ENCODE results near the gene CENPQ. TPM values are rescaled to one million over a fixed set of nuclear protein-coding genes. Genes with fewer than 3 reads are reported as not detected.

CENPQ gene
- total RNA-seq, 1 donor from 2014 or later = 3.8 TPM

DNA sequence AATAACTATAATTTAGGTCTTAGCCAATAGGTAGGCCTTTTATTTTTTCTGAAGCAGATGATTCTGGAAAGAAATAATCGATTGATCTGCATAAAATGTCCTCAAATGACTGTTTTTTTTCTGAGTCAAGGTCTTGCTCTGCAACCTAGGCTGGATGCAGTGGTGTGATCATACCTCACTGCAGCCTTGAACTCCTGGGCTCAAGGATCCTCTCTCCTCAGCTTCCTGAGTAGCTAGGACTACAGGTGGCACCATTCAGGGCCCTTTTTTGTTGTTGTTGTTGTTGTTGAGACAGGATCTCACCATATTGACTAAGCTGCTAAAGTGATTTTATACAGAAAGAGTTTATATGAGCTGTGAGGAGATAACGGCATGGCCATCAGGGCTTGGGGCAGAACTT, 54.7 kb downstream of the CENPQ start:
- ATAC-seq (no peak), DNase-seq (no peak)
- Histone ChIP-seq H3K27ac (no peak overlapping the region), H3K9me3 (no peaks in the 10 kb centered on the region), H3K4me1 (no peaks in the 10 kb centered on the region), H3K4me3 (no peak overlapping the region), H3K36me3 (no peaks in the 10 kb centered on the region), H3K27me3 (no peaks in the 10 kb centered on the region)
- TF ChIP-seq, protein P1, sequence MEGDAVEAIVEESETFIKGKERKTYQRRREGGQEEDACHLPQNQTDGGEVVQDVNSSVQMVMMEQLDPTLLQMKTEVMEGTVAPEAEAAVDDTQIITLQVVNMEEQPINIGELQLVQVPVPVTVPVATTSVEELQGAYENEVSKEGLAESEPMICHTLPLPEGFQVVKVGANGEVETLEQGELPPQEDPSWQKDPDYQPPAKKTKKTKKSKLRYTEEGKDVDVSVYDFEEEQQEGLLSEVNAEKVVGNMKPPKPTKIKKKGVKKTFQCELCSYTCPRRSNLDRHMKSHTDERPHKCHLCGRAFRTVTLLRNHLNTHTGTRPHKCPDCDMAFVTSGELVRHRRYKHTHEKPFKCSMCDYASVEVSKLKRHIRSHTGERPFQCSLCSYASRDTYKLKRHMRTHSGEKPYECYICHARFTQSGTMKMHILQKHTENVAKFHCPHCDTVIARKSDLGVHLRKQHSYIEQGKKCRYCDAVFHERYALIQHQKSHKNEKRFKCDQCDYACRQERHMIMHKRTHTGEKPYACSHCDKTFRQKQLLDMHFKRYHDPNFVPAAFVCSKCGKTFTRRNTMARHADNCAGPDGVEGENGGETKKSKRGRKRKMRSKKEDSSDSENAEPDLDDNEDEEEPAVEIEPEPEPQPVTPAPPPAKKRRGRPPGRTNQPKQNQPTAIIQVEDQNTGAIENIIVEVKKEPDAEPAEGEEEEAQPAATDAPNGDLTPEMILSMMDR (IDR thresholded peaks at IDR 0.05) = no peak
- intact Hi-C loops (cut with DNase I) = no loop called here

DNA sequence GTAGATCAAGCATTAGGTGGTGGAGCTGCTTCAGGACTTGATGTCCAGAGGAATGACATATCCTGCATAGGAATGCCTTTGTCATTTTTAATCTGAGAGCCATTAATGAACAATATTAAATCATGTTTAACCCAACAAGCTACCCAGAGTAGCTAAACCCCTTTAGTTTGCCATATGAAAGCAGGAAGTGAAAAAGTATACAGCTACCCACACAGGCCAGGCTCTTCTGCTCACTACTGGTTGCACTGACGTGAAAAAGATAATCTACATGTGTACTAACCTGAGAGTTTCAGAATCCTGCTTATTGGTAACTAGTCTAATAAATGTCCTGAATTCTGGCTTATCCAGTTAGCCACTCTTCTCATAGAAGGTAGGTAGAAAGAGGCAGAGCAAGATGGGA, 56.5 kb downstream of the CENPQ start:
- DNase-seq (no peak), ATAC-seq (no peak)
- TF ChIP-seq, protein P1 (IDR thresholded peaks at IDR 0.05) = no peak
- H3K36me3 ChIP-seq = no peaks in the 10 kb centered on the region
- no peak overlapping the region for H3K27ac ChIP-seq
- H3K4me3 ChIP-seq = no peak overlapping the region
- H3K27me3 ChIP-seq = no peaks in the 10 kb centered on the region
- intact Hi-C loops (cut with DNase I) = no loop called here
- H3K9me3 ChIP-seq = no peaks in the 10 kb centered on the region
- H3K4me1 ChIP-seq = no peaks in the 10 kb centered on the region

DNA sequence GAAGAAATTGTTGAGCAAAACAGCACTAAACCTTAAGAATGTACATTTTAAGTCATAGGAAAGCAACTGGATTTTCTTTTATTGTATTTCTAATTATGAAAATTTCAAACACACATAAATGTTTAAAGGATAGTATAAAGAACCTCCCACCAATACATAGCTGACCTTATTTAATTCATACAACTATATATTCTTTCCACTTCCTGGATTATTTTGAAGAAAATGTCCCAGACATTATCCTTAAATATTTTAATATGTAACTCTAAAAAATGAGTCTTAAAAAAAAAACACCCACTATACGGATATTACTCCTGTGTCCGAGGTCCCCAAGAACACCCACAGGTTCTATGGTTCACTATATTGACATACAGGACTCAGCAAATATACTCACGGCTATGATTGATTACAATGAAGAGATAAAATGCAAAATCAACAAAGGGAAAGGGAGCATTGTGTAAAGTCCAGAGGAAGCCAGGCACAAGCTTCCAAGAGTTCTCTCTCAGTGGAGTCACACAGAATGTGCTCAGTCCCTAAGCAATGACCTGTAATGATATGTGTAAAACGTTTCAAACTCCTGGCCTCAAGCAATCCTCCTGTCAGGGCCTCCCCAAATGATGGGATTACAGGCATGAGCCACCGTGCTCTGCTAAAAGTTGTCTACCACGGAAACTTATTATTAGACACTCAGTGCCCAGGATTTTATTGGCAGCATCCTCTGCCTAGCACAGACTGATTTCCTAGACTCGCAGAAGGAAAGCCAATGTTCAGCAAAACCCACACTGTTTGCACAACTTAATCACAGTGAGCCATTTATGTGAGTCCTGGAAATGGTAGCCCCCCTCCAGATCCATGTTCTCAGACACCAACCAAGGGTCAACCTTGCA, 59.8 kb downstream of the CENPQ start:
- Histone ChIP-seq H3K36me3 (no peaks in the 10 kb centered on the region), H3K4me1 (no peaks in the 10 kb centered on the region), H3K27ac (no peak overlapping the region), H3K9me3 (no peaks in the 10 kb centered on the region), H3K27me3 (no peaks in the 10 kb centered on the region), H3K4me3 (no peak overlapping the region)
- intact Hi-C loops (cut with DNase I) = no loop called here
- DNase-seq (no peak), ATAC-seq (no peak)
- TF ChIP-seq, protein P1 (IDR thresholded peaks at IDR 0.05) = no peak

DNA sequence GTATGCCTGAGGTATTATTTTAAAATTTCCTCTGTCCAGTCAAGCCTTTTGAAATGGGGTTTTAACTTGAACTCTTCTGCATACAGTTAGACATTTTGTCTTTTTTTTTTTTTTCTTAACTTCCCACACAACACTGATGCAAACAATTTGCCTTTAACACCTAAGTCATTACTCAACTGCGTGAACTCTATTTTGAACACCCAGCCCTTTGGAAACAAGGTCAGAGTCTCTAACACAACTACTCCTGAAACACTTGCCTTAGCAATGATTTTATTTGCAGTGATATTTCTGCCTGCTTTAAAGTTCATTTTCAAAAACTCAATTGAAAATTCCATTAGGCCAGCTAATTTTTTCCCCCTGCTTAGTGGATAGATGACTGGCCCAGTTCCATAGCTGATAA, 60.7 kb downstream of the CENPQ start:
- no peak overlapping the region for H3K27ac ChIP-seq
- no peaks in the 10 kb centered on the region for H3K4me1 ChIP-seq
- DNase-seq (no peak), ATAC-seq (no peak)
- H3K9me3 ChIP-seq = no peaks in the 10 kb centered on the region
- intact Hi-C loops (cut with DNase I) = no loop called here
- TF ChIP-seq, protein P1 (IDR thresholded peaks at IDR 0.05) = no peak
- no peaks in the 10 kb centered on the region for H3K36me3 ChIP-seq
- no peak overlapping the region for H3K4me3 ChIP-seq
- no peaks in the 10 kb centered on the region for H3K27me3 ChIP-seq

DNA sequence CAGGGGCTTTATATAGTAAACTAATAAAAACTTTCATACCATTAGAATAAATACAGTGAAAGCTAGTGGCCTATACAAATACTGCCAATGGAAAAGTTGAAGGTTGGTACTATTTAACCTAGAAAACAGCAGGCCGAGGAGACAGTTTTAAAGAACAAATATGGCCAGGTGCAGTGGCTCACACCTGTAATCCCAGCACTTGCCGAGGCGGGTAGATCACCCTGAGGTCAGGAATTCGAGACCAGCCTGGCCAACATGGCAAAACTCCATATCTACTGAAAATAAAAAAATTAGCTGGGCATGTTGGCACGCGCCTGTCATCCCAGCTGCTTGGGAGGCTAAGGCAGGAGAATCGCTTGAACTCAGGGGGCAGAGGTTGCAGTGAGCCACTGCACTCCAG, 61.4 kb downstream of the CENPQ start:
- Histone ChIP-seq H3K27ac (no peak overlapping the region), H3K27me3 (no peaks in the 10 kb centered on the region), H3K4me3 (no peak overlapping the region), H3K4me1 (no peaks in the 10 kb centered on the region), H3K36me3 (no peaks in the 10 kb centered on the region), H3K9me3 (no peaks in the 10 kb centered on the region)
- ATAC-seq = no peak
- no peak for DNase-seq
- intact Hi-C loops (cut with DNase I) = no loop called here
- TF ChIP-seq, protein P1 (IDR thresholded peaks at IDR 0.05) = no peak
